Nephron progenitor cell (in vitro differentiated cells): ENCODE measurements around the gene ACTL6B.
"Not testable (repeated sequence)": the region's sequence is repeated elsewhere in the genome, so short reads cannot be mapped to it uniquely, and the experiment has no call there.

Experiments used
- DNase-seq: peaks from one replicate; pipeline ENCODE4 v3.0.0; 2021
- H3K27ac Mint-ChIP-seq: 2 replicates; pipeline ENCODE4 v1.8.0; 2021; ENCODE audit warnings: mild to moderate bottlenecking, moderate library complexity, mixed read lengths
- H3K27me3 Mint-ChIP-seq: 2 replicates; pipeline ENCODE4 v1.8.0; 2021; ENCODE audit warnings: mild to moderate bottlenecking, low read depth, mixed read lengths; ENCODE audit not compliant: poor library complexity
- H3K36me3 Mint-ChIP-seq: 2 replicates; pipeline ENCODE4 v1.8.0; 2021; ENCODE audit warnings: low read depth, mixed read lengths
- H3K4me1 Mint-ChIP-seq: 2 replicates; pipeline ENCODE4 v1.8.0; 2021; ENCODE audit warnings: mixed read lengths
- H3K4me3 Mint-ChIP-seq: 2 replicates; pipeline ENCODE4 v1.8.0; 2021; ENCODE audit warnings: mild to moderate bottlenecking, moderate library complexity, mixed read lengths
- H3K9me3 Mint-ChIP-seq: 2 replicates; pipeline ENCODE4 v1.8.0; 2021; ENCODE audit warnings: mild to moderate bottlenecking, moderate library complexity, mixed read lengths
- TF ChIP-seq, protein P1 (sequence below): fragments of 200-600 bp; sonication (generic); IDR thresholded peaks from 2 replicates; pipeline ENCODE4 v1.5.0; 2021; ENCODE audit warnings: antibody characterized with exemption

Gene ACTL6B

DNA sequence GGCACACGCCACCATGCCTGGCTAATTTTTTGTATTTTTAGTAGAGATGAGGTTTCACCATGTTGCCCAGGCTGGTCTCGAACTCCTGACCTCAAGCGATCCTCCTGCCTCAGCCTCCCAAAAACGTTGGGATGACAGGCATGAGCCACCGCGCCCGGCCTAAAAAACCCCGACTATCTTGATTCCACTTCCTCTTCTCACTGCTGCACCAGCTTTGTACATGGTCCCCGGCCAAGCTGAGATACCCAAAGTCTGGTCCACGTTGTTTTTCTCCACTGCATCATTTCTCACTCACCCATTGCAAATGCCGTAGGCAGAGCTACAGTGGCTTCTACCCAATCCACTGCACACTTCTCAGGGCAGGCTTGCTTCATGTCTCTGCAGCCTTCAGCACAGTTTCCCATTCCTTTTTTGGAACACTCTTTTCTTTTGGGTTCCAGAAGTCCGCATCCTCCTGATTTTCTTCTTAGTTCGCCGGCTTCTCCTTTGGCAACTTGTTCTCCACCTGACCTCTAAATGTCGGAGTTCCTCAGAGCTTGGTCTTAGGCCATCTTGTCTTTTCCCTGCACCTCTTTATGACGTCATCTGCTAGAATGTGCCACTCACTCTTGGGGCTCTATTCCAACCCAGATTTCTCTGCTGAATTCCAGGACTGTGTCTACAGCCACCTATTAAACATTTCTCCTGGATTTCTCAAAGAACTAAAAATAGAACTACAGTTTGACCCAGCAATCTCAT, 11.3 kb upstream of the ACTL6B start:
- Mint-ChIP-seq H3K36me3 (no peaks in the 10 kb centered on the region), H3K27ac (no peak overlapping the region), H3K4me3 (no peak overlapping the region), H3K4me1 (no peaks in the 10 kb centered on the region), H3K9me3 (no peaks in the 10 kb centered on the region), H3K27me3 (peaks cover 64% of the 10 kb centered on the region)
- no peak for DNase-seq
- TF ChIP-seq, protein P1, sequence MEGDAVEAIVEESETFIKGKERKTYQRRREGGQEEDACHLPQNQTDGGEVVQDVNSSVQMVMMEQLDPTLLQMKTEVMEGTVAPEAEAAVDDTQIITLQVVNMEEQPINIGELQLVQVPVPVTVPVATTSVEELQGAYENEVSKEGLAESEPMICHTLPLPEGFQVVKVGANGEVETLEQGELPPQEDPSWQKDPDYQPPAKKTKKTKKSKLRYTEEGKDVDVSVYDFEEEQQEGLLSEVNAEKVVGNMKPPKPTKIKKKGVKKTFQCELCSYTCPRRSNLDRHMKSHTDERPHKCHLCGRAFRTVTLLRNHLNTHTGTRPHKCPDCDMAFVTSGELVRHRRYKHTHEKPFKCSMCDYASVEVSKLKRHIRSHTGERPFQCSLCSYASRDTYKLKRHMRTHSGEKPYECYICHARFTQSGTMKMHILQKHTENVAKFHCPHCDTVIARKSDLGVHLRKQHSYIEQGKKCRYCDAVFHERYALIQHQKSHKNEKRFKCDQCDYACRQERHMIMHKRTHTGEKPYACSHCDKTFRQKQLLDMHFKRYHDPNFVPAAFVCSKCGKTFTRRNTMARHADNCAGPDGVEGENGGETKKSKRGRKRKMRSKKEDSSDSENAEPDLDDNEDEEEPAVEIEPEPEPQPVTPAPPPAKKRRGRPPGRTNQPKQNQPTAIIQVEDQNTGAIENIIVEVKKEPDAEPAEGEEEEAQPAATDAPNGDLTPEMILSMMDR, result no peak

DNA sequence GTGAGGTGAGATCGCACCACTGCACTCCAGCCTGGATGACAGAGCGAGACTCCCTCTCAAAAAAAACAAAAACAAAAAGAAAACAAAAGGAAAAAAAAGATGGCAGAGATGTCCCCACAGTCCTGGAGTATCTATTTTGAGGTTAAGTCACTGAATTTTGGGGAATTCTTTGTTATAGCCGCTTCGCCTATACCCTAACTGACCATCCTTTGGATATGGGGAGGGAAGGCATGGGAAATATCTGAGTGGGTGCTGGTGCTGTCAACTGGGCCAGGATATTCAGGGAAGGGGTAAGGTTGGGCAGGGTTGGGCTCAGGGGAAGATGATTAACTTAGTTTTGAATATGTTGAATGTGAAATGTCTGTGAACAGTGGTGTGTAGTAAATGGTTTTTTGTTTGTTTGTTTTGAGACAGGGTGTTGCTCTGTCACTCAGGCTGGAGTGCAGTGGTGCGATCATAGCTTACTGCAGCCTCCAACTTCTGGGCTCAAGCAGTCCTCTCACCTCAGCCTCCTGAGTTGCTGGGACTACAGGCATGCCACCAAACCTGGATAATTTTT, 9.0 kb upstream of the ACTL6B start:
- TF ChIP-seq, protein P1, result no peak
- no peak for DNase-seq
- Mint-ChIP-seq H3K27me3 (peaks cover 52% of the 10 kb centered on the region), H3K36me3 (no peaks in the 10 kb centered on the region), H3K4me3 (no peak overlapping the region), H3K9me3 (no peaks in the 10 kb centered on the region), H3K27ac (no peak overlapping the region), H3K4me1 (no peaks in the 10 kb centered on the region)

DNA sequence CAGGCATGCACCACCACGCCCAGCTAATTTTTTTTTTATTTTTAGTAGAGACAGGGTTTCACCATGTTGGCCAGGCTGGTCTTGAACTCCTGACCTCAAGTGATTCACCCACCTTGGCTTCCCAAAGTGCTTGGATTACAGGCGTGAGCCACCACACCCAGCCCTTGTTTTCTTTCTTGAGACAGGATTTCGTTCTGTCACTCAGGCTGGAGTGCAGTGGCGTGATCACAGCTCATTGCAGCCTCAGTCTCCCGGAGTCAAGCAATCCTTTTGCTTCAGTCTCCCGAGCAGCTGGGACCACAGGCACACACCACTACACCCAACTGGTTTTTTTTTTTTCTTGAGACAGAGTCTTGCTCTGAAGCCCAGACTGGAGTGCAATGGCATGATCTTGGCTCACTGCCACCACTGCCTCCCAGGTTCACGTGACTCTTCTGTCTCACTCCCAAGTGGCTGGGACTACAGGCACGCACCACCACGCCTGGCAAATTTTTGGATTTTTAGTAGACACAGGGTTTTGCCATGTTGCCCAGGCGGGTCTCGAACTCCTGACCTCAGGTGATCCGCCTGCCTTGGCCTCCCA, 6.0 kb upstream of the ACTL6B start:
- H3K27me3 Mint-ChIP-seq, result peaks cover 57% of the 10 kb centered on the region
- not testable (repeated sequence) for DNase-seq, H3K36me3 Mint-ChIP-seq, H3K4me1 Mint-ChIP-seq, H3K9me3 Mint-ChIP-seq, H3K4me3 Mint-ChIP-seq, H3K27ac Mint-ChIP-seq

DNA sequence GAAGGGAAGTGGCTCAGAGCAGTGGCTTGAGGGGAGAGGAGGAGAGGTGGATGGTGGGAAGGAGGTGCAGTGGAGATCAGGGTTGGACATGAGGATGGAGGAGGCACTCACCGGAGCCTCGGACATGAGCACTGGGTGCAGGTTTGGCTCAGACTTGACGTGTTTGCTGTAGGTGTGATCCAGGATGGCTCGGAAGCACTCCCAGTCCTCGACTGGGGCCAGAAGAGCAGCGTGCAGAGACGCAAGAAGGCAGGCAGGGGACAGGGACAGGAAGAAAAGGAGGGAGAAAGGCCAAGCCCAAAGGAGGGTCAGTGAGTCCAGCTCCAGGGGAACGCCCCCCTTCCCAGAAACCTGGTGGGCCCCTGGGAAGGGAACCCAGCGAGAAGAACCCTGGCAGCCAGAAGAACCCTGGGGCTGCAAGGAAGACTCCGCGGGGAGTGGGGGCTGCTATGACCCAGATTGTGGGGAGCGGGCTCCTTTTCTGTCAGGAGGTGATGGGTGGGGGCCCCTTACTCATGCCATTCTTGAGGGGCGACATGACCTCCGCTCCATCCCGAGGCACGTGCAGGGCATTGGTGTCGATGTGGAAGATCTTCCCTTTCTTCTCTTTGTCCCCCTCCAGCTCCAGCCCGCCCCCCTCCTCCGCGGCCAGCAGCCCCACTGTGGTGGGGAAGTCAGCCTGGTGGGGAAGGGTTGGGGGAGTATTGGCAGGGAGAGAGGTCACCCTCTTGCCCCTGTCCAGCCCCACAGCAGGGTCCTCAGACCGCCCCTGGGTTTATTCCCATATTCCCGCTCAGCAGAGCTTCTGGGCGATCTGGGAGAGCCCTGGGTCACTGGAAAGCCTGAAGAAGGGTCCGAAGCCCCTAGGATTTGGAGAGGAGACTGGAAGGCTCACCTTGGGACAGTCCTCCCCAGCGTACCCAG, 1.1 kb downstream of the ACTL6B start:
- H3K27ac Mint-ChIP-seq, result no peak overlapping the region
- no peak overlapping the region for H3K4me3 Mint-ChIP-seq
- TF ChIP-seq, protein P1, result no peak
- H3K4me1 Mint-ChIP-seq, result no peaks in the 10 kb centered on the region
- H3K27me3 Mint-ChIP-seq, result peaks cover 80% of the 10 kb centered on the region
- DNase-seq, result no peak
- H3K36me3 Mint-ChIP-seq, result no peaks in the 10 kb centered on the region
- H3K9me3 Mint-ChIP-seq, result peaks cover 16% of the 10 kb centered on the region

DNA sequence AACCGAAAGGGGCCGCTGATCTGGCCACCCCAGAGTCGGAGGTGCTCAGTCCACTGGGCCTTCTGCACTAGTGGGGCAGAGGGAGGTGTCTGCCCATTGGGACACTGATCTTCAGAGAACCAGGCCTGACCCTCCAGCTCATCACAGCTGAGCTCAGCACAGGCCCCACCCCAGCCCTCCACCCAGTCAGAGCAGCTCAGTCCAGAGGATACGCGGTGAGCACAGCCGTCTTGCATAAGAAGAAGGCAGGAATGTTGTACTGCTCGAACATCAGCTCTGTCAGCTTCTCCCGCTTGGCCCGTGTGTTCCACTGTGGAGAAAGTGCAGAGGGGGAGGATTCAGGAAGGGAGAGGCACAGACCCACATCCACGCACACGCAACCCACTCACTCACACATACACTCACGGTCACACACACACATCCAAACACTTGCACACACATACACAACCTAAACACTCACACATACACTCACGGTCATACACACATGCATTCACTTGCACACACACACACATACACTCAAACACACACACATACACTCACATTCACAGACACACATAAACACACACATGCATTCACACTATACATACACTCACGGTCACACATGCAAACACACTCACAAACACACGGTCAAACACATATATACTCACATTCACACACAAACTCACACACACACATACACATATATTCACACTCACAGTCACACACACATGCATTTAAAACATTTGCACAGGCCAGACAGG, 6.3 kb downstream of the ACTL6B start:
- Mint-ChIP-seq H3K4me1 (peaks cover 10% of the 10 kb centered on the region), H3K27ac (no peak overlapping the region), H3K27me3 (peaks cover 49% of the 10 kb centered on the region), H3K36me3 (no peaks in the 10 kb centered on the region), H3K4me3 (no peak overlapping the region), H3K9me3 (peaks cover 12% of the 10 kb centered on the region)
- DNase-seq, result no peak
- TF ChIP-seq, protein P1, result no peak
